HG03175 (cell line): ENCODE measurements around the gene UGGT2.
"Not testable (repeated sequence)": the region's sequence is repeated elsewhere in the genome, so short reads cannot be mapped to it uniquely, and the experiment has no call there.

Experiments used
- ATAC-seq: cut with Tn5 transposase; IDR thresholded peaks from one replicate; pipeline ENCODE4 v1.9.1; 2021; ENCODE audit warnings: mild to moderate bottlenecking, moderate library complexity; ENCODE audit not compliant: unreplicated experiment

UGGT2 gene

GRCh38 chr13:95906999-95907398 lies 146.2 kb downstream of the UGGT2 start:
- no peak for ATAC-seq

- ATAC-seq, result no peak
Measured at GRCh38 chr13:95903569-95903968, 149.6 kb downstream of the UGGT2 start.

GRCh38 chr13:95902741-95903140 lies 150.5 kb downstream of the UGGT2 start:
- ATAC-seq, result no peak

GRCh38 chr13:95898256-95898655 lies 154.9 kb downstream of the UGGT2 start:
- no peak for ATAC-seq

GRCh38 chr13:95896301-95896700 lies 156.9 kb downstream of the UGGT2 start:
- ATAC-seq, result no peak

- ATAC-seq, result no peak
Measured at GRCh38 chr13:95893861-95894260, 159.3 kb downstream of the UGGT2 start.

GRCh38 chr13:95882121-95882520 lies 171.1 kb downstream of the UGGT2 start:
- no peak for ATAC-seq

- no peak for ATAC-seq
Measured at GRCh38 chr13:95880331-95880730, 172.9 kb downstream of the UGGT2 start.

GRCh38 chr13:95874286-95874685 lies 178.9 kb downstream of the UGGT2 start:
- no peak for ATAC-seq

- ATAC-seq, result no peak
Measured at GRCh38 chr13:95870421-95870820, 182.8 kb downstream of the UGGT2 start.

- ATAC-seq, result no peak
Measured at GRCh38 chr13:95865080-95865615, 188.1 kb downstream of the UGGT2 start.

GRCh38 chr13:95862408-95862807 lies 190.8 kb downstream of the UGGT2 start:
- ATAC-seq, result no peak

- ATAC-seq, result no peak
Measured at GRCh38 chr13:95861296-95861695, 191.9 kb downstream of the UGGT2 start.

GRCh38 chr13:95858286-95859075 lies 194.7 kb downstream of the UGGT2 start:
- ATAC-seq, result no peak

- ATAC-seq, result not testable (repeated sequence)
Measured at GRCh38 chr13:95845656-95846055, 207.5 kb downstream of the UGGT2 start.

GRCh38 chr13:95842898-95843297 lies 210.3 kb downstream of the UGGT2 start:
- ATAC-seq, result no peak

- ATAC-seq, result no peak
Measured at GRCh38 chr13:95841894-95842293, 211.3 kb downstream of the UGGT2 start.

GRCh38 chr13:95834134-95834765 lies 219.0 kb downstream of the UGGT2 start:
- ATAC-seq, result peak; percentile 87

GRCh38 chr13:95833719-95834118 lies 219.5 kb downstream of the UGGT2 start:
- ATAC-seq, result no peak

GRCh38 chr13:95833126-95833525 lies 220.1 kb downstream of the UGGT2 start:
- no peak for ATAC-seq

GRCh38 chr13:95822303-95822702 lies 230.9 kb downstream of the UGGT2 start:
- ATAC-seq, result no peak

- ATAC-seq, result no peak
Measured at GRCh38 chr13:95814495-95814894, 238.7 kb downstream of the UGGT2 start.
